Renal cortical epithelial cell (primary cell): ENCODE measurements around the gene ZBP1. TPM values are rescaled to one million over a fixed set of nuclear protein-coding genes. Genes with fewer than 3 reads are reported as not detected.

Experiments used
- DNase-seq: peaks from one replicate; pipeline ENCODE4 v3.0.0-alpha.2; 2011; ENCODE audit warnings: low read depth
- total RNA-seq: library from RNA; depleted of rRNA; stranded (reverse); fragments of >200 nt; gene quantifications from 2 replicates; pipeline ENCODE4 v1.2.3, GENCODE V29; 2014

ZBP1 gene
- total RNA-seq, 1 donor from 2014 or later = not detected

DNA sequence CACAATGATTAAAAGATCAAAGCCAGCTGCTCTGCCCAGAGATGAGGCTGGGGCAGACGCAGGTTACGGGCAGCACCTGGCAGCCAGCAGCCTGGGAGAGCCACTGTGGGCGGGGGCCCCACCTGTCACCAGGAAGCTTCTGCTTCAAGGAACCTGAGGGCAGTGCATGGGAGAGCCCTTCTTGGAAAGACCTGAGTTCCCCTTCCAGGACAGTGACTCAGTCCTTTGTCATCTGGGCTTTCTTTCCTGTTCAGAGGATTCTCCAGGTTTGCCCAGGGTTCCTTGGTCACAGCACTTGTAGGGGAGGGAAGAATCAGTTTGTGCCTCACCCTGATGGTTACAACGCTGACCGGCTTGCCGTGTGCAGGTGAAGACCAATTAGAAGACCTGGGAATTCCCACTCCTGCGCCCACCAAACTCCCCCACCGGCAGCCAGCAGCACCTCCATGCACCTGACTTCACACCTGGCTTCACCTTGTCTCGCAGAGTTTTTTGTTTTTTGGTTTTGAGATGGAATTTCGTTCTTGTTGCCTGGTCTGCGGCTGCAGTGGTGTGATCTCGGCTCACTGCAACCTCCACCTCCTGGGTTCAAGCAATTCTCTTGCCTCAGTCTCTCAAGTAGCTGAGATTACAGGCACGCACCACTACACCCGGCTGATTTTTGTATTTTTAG is 2.0 kb downstream of the ZBP1 start:
- DNase-seq = peak; percentile 73

DNA sequence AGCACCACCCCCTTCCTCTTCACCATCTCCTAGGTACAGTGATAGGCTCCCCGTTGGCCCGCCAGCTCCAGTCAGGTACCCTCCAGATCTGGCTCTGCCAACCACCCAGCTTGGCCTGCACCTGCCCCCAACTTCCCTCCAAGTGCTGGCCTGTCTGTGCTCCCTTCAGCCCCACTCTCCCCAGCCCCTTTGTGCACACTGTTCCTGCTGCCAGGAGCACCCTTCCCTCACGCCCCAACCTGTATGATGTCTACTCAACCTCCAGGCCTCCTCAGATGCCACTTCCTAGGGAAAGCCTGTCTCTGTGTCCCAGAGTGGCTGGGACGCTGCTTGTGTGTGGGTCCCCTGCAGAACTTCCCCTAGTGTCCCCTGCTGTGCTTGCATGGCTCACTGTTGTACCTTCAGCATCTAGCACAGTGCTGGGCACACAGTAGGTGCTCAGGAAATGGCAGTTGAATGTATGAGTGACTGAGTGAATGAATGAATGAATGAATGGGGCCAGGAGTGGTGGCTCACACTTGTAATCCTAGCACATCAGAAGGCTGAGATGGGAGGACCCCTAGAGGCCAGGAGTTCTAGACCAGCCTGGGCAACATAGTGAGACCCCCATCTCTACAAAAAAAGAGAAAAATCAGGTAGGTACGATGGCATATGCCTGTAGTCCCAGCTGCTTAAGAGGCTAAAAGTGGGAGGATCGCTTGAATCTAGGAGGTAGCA is 3.0 kb downstream of the ZBP1 start:
- no peak for DNase-seq

DNA sequence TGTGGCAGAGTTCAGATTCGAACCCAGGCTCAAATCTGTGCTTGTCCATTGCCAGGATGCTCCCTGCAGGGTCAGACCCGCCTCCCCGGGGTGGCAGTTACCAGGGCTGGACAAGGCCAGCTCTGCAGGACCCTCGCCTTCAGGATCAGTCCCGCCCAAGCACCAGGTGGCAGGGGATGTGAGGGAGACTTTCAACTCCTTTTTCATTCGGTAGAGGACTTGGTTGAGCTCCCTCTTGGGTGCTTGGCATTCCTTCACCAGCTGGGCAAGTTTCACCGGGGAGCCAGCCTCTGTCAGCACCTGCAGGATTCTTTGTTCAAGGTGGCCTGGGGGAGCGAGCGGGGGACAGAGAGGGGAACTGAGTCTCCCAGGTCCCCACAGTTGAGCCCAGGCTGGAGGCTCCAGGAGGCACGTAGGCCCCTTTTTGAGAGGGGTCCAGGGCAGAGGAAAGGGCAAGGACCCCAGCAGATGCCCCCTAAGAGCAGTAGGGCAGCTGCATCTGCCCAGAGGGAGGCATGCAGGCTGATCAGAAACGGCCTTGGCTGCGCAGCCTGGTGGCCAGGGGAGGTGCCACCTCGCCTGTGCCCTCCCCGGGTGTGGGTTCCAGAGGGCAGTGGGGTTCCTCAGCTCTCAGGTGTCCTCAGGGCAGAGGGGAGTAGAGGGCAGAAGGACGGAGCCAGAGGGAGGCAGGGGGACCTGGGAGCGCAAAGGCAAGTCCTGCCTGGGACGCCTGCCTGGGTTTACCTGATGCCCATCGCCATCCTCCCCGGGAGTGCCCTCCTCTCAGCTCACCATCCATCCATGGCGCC is 3.9 kb downstream of the ZBP1 start:
- DNase-seq = no peak

DNA sequence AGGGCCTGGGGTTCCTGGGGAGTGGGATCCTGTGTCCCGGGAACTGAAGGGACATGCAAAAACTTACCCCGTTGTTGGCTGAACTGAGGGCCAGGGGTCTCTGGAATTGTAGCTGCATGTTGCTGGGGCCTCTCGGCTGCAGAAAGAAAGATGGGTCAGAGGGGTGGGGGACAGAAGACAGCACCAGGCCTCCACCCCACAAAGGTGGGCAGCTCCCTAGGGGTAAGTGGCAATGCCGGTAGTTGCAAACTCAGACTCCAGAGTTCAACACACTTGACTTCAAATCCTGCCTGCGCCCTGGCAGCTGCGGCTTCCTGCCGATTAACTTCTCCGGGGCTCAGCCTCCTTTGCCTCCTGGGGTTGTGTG is 4.8 kb downstream of the ZBP1 start:
- no peak for DNase-seq

DNA sequence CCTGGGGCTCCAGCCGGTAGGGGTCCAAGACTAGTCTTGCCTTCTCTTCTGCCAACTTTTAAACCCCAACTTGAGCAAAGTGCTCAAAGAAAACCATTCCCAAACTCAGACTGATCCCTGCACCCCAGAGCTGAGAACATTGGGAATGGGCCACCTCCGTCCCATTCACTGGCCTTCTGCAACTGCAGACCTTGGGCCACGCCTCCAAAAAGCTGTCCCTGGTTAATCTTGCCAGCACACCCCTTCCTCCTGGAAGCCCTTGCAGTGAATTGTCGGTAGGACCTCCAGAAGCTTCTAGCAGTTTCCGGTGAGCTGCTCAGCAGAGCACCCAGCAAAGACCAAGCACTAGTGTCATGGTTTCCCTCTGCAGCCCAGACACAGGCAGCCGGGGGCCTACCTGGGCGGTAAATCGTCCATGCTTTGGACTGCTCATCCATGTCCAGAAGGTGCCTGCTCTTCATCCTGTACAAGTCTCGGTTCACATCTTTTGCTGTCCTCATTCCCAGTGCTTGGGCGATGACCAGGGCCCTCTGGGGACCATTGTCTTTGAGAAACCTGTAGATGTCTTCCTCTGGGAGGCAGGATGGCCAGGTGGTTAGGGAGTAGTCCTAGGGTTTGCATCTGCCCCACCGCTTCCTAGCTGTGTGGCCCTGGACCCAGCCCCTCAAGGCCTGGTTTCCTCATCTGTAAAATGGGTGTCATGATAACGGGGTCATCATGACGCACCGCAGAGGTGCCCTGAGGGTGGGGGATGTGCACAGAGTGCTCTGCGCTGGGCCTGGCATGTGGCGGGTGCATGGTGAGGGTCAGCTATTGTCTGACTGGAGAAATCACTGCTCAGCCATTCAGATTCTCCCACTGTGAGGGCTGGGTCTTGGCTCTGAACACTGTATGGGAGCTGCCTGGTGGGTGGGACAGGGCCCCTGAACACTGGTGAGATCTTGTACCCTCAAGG is 5.5 kb downstream of the ZBP1 start:
- DNase-seq = no peak

DNA sequence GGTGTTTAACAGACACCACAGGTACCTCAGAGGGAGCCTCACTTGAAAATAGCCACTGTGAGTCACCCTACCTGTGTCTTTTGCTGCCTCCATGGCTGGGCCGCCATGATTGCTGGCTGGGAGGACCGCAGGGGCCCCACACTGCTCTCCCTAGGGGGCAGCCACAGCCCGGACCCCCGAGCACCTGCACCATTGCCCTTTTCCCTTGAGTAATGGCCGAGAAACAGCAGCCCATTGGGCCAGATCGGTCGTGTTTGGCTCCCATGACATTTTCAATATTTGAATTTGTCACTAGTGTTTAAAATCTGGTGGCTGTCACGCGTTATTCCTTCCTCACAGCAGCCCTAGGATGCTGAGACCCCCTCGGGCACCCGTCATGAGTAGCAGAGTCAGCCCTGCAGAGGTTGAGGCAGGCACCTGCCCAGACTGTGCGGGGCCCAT is 6.7 kb downstream of the ZBP1 start:
- no peak for DNase-seq

DNA sequence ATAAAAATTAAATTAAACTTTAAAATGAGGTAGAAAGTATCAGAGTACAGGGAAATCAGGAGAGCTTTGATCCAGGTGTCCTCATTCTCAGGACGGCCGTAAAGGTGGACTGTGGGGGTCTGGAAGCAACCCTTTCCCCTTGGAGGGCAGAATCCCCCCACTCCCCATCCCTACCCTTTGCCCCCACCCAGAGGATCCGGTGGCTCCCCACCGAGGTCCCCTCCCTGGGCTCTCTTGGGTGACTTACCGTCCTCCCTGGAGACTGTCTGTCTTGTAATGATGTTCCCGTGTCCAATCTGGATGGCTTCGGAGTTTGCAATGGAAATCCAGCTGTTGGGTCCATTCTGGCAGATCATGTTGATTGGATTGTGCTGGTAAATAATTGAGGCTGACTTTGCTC is 7.3 kb downstream of the ZBP1 start:
- no peak for DNase-seq

- no peak for DNase-seq
These were observed 7.8 kb downstream of the ZBP1 start for GRCh38 chr20:57612436-57612835.

GRCh38 chr20:57611586-57612311 is 8.5 kb downstream of the ZBP1 start:
- DNase-seq = no peak

DNA sequence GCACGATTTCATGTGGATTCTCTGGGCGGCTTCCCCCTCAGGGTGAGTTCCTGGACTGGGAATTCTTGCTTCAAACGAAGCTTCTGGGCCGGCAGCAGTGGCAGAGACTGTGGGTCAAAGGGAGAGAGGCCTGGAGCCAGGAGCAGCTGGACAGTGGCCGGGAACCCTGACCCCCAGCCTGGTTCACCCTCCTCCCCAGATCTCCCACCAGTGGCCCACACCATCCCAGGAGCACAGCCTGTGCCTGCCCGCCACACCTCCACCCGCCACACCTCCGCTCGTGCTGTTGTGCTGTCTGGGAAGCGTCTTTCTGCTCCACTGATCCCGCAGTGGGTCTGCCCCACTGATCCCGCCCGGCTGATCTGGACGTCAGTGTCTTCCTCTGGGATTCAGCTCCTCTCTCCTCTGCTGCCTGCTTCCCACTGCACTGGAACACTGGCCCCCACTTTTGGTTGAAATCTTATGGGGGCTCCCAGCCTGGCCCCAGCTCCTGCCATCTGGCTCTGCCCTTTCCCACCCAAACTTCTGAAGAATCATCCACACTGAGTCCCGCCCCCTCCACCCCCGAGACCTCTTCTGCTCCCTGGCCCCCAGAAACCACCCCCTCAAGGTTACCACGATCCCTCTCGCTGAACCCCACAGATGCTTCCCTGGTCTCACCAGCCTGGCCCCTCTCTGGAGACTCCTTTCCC is 9.8 kb downstream of the ZBP1 start:
- no peak for DNase-seq

- DNase-seq = no peak
These were observed 10.4 kb downstream of the ZBP1 start for GRCh38 chr20:57609842-57610167.

GRCh38 chr20:57609086-57609841 is 11.0 kb downstream of the ZBP1 start:
- DNase-seq = no peak

DNA sequence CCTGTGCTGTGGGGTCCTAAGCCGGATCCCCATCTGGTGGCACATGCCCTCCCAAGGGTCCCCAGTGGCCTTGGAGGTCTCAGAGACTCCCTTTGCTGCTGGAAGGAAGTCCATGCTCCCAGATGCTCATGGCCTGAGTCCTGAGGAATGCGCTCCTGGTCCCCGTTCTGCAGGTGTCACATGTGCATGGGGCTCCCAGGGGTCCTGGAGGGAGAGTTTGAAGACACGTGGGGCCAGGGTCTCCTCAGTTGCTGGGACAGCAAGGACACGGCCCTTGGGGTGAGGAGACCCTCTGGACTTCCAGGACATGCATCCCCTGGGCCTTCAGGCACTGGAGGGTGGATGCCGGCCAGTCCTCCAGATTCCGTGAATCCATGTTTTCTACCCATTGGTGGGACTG is 11.7 kb downstream of the ZBP1 start:
- no peak for DNase-seq

GRCh38 chr20:57605878-57606277 is 14.3 kb downstream of the ZBP1 start:
- DNase-seq = no peak

- no peak for DNase-seq
These were observed 15.2 kb downstream of the ZBP1 start for GRCh38 chr20:57605045-57605444.

GRCh38 chr20:57603120-57603519 is 17.1 kb downstream of the ZBP1 start:
- DNase-seq = no peak

DNA sequence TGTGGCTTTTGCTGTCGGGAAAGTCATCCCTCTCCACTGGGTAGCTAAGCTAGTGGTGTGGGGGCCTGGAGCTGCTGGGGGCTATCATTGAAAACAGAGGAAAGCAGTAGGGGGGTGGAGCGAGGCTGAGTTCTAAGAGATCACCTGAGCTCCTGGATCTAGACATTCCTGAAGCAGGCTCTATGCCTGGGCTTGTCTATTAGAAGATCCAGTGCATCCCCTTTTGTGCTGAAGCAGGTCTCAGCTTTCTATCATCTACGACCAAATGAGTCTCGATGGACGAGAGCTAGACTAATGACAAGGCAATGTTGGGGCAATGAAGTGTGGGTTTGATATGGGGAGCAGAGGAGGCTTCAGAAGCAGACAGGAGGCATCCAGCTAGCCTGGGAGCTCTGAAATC is 18.5 kb downstream of the ZBP1 start:
- DNase-seq = no peak

DNA sequence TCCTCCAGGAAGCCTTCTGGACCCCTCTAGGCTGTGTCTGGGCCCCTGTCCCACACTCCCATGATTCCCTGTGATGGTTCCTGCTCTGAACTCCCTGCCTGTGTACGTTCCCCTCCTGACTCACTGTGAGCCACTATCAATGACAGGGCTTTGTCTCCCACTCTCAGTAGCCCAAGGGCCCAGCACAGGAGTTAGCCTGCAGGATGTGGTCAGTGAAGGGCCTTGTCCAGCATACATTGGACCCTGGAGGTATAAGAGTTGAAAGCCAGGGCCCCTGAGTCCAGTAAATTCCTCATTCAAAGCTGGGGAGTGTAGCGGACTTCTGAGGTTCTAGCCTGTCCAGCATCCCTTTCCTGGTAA is 19.0 kb downstream of the ZBP1 start:
- no peak for DNase-seq

GRCh38 chr20:57600320-57601210 is 19.7 kb downstream of the ZBP1 start:
- DNase-seq = no peak
